HCT116 (cell line): ENCODE results near the gene KCNK15. TPM values are rescaled to one million over a fixed set of nuclear protein-coding genes. Genes with fewer than 3 reads are reported as not detected.

ENCODE experiments used
- ATAC-seq: fragments of 200-7000 bp; cut with Tn5 transposase; 2 replicates; pipeline ENCODE4 v1.9.1; 2020; ENCODE audit warnings: mild to moderate bottlenecking, moderate library complexity
- BruUV-seq: library from RNA; stranded (reverse); fragments of 400-500 nt; replicated peaks from 2 replicates; lab custom pipeline; 2021; lab: Mats Ljungman, UMichigan
- CTCF ChIA-PET: fragments of 300-600 bp; sonication (Branson Sonifier 250); formaldehyde crosslinking; loops from one replicate; lab custom pipeline; 2021; ENCODE audit warnings: antibody characterized with exemption; lab: Charles Lee
- POLR2A ChIA-PET: fragments of 300-600, 350-600 bp; sonication (Branson Sonifier 250); formaldehyde crosslinking; loops from one replicate; lab custom pipeline; 2021; ENCODE audit warnings: antibody characterized with exemption; lab: Charles Lee
- RAD21 ChIA-PET, 2 experiments: fragments of 300-600 bp; sonication (Branson Sonifier 250); formaldehyde crosslinking; loops; one replicate each; lab custom pipeline; 2023; ENCODE audit warnings: low total read pairs in 2 of 2; ENCODE audit not compliant: uncharacterized antibody in 2 of 2, unreplicated experiment in 2 of 2, low non-redundant PET in 1 of 2; lab: Charles Lee
- DNase-seq: peaks from one replicate; pipeline ENCODE4 v3.0.0-alpha.2; 2010; ENCODE audit warnings: low read depth, low spot score
- H2AFZ ChIP-seq: fragments of 200-600 bp; shearing (Covaris generic), sonication (generic); 2 replicates; pipeline ENCODE4 v1.6.1; 2017; ENCODE audit warnings: low read depth, mixed run types, mixed read lengths, antibody characterized with exemption, low read length; ENCODE audit not compliant: poor library complexity, severe bottlenecking
- H3K27ac ChIP-seq: 2 replicates; pipeline ENCODE4 v1.5.1; 2012; ENCODE audit warnings: low read depth, low read length
- H3K27me3 ChIP-seq: fragments of 200-600 bp; sonication (generic); 2 replicates; pipeline ENCODE4 v1.6.1; 2016; ENCODE audit warnings: mixed run types, low read length, mixed read lengths; ENCODE audit not compliant: insufficient read depth
- H3K36me3 ChIP-seq, 2 experiments: fragments of 200-500 bp in 1 of 2; fragments of 200-600 bp in 1 of 2; sonication (Bioruptor generic) in 1 of 2; sonication (generic) in 1 of 2; 2 replicates each; pipeline versions ENCODE4 v1.5.1 to v1.6.1; 2014 to 2016; ENCODE audit warnings: low read length in 2 of 2, inconsistent platforms in 1 of 2, mixed read lengths in 1 of 2, mixed run types in 1 of 2; ENCODE audit not compliant: insufficient read depth in 2 of 2, control insufficient read depth in 1 of 2
- H3K4me1 ChIP-seq, 2 experiments: fragments of 200-600 bp in 1 of 2; sonication (generic) in 1 of 2; 2 replicates each; pipeline versions ENCODE4 v1.5.1 to v1.6.1; 2012 to 2017; ENCODE audit warnings: low read length in 2 of 2, inconsistent platforms in 1 of 2, mild to moderate bottlenecking in 1 of 2, mixed read lengths in 1 of 2, mixed run types in 1 of 2, moderate library complexity in 1 of 2; ENCODE audit not compliant: insufficient read depth in 2 of 2, control insufficient read depth in 1 of 2
- H3K4me2 ChIP-seq: fragments of 200-600 bp; sonication (generic); 2 replicates; pipeline ENCODE4 v1.6.1; 2017; ENCODE audit warnings: mixed run types, low read length, mixed read lengths
- H3K4me3 ChIP-seq, 2 experiments: fragments of 200-600 bp in 1 of 2; sonication (generic) in 1 of 2; replicated peaks in 1 of 2; 2 replicates each; pipeline ENCODE4 v1.5.1; 2011 to 2016; ENCODE audit warnings: low read length in 2 of 2, control low read depth in 1 of 2, low read depth in 1 of 2, mild to moderate bottlenecking in 1 of 2, mixed read lengths in 1 of 2, mixed run types in 1 of 2
- H3K79me2 ChIP-seq: fragments of 200-600 bp; sonication (generic); 2 replicates; pipeline ENCODE4 v1.6.1; 2017; ENCODE audit warnings: mild to moderate bottlenecking, mixed run types, low read length, moderate library complexity, mixed read lengths; ENCODE audit not compliant: insufficient read depth
- H3K9ac ChIP-seq: fragments of 200-600 bp; sonication (generic); 2 replicates; pipeline ENCODE4 v1.6.1; 2016; ENCODE audit warnings: low read length, mixed read lengths
- H3K9me2 ChIP-seq: fragments of 200-600 bp; sonication (generic), shearing (Covaris generic); 2 replicates; pipeline ENCODE4 v1.6.1; 2017; ENCODE audit warnings: mixed run types, mild to moderate bottlenecking, moderate library complexity; ENCODE audit not compliant: insufficient read depth
- H3K9me3 ChIP-seq, 2 experiments: fragments of 200-500 bp in 1 of 2; fragments of 200-600 bp in 1 of 2; sonication (Bioruptor generic) in 1 of 2; sonication (generic) in 1 of 2; 2 replicates each; pipeline ENCODE4 v1.6.1; 2014 to 2017; ENCODE audit warnings: low read length in 2 of 2, mixed read lengths in 2 of 2, inconsistent platforms in 1 of 2, low read depth in 1 of 2, mild to moderate bottlenecking in 1 of 2, mixed run types in 1 of 2, moderate library complexity in 1 of 2; ENCODE audit not compliant: control insufficient read depth in 1 of 2, insufficient read depth in 1 of 2
- H4K20me1 ChIP-seq: fragments of 200-600 bp; sonication (generic), shearing (Covaris generic); 2 replicates; pipeline ENCODE4 v1.6.1; 2017; ENCODE audit warnings: mixed run types, mild to moderate bottlenecking, moderate library complexity; ENCODE audit not compliant: insufficient read depth
- CBX3 ChIP-seq: IDR thresholded peaks from 2 replicates; pipeline ENCODE4 v1.6.1; 2012; ENCODE audit warnings: low read depth
- EGR1 ChIP-seq: IDR thresholded peaks from 2 replicates; pipeline ENCODE4 v1.6.1; 2012; ENCODE audit warnings: low read depth
- EZH2phosphoT487 ChIP-seq: fragments of 200-600 bp; IDR thresholded peaks from 2 replicates; pipeline ENCODE4 v1.6.1; 2018; ENCODE audit warnings: antibody characterized with exemption, borderline replicate concordance
- JUND ChIP-seq: IDR thresholded peaks from 2 replicates; pipeline ENCODE4 v1.6.1; 2012
- POLR2A ChIP-seq: IDR thresholded peaks from 2 replicates; pipeline ENCODE4 v1.7.0; 2011; ENCODE audit warnings: borderline replicate concordance; ENCODE audit not compliant: insufficient read depth, insufficient read length; ENCODE audit errors: extremely low read depth
- POLR2AphosphoS5 ChIP-seq: IDR thresholded peaks from 2 replicates; pipeline ENCODE4 v1.6.1; 2011; ENCODE audit warnings: mild to moderate bottlenecking, low read depth, low read length, moderate library complexity
- RAD21 ChIP-seq: IDR thresholded peaks from 2 replicates; pipeline ENCODE4 v1.6.1; 2012; ENCODE audit warnings: low read depth, mild to moderate bottlenecking
- SIN3A ChIP-seq: IDR thresholded peaks from 2 replicates; pipeline ENCODE4 v1.6.1; 2012; ENCODE audit warnings: low read depth
- SP1 ChIP-seq: IDR thresholded peaks from 2 replicates; pipeline ENCODE4 v1.6.1; 2012; ENCODE audit warnings: low read depth
- SRF ChIP-seq: IDR thresholded peaks from 2 replicates; pipeline ENCODE4 v1.6.1; 2012; ENCODE audit warnings: low read depth
- TCF7L2 ChIP-seq: IDR thresholded peaks from 2 replicates; pipeline ENCODE4 v1.7.0; 2011; ENCODE audit warnings: borderline replicate concordance, inconsistent platforms; ENCODE audit not compliant: insufficient read depth, insufficient read length; ENCODE audit errors: extremely low read depth
- YY1 ChIP-seq: IDR thresholded peaks from 2 replicates; pipeline ENCODE4 v1.6.1; 2011; ENCODE audit warnings: low read length, low read depth, moderate library complexity, mild to moderate bottlenecking; ENCODE audit not compliant: insufficient replicate concordance; ENCODE audit errors: extremely low read depth
- ZFX ChIP-seq: fragments of 450-650 bp; IDR thresholded peaks from 2 replicates; pipeline ENCODE4 v1.6.1; 2017
- ZNF274 ChIP-seq: fragments of 200-500 bp; sonication (Bioruptor generic); IDR thresholded peaks from 2 replicates; pipeline ENCODE4 v1.6.1; 2014; ENCODE audit warnings: mild to moderate bottlenecking, low read depth, low read length, inconsistent platforms
- intact Hi-C: fragments of 100-400 bp; cut with micrococcal nuclease; formaldehyde crosslinking; loops from 2 replicates; pipeline ENCODE4 v1.10.0; 2022
- total RNA-seq: library from RNA; stranded (reverse); gene quantifications from one replicate; pipeline ENCODE4 v1.2.1, GENCODE V29; 2021; ENCODE audit not compliant: unreplicated experiment
- TF ChIP-seq, protein P1 (sequence below), 3 experiments: fragments of 200-600 bp in 1 of 3; sonication (generic) in 1 of 3; IDR thresholded peaks in 2 of 3; conservative IDR thresholded peaks in 1 of 3; 2 replicates each; pipeline ENCODE4 v1.5.1; 2012 to 2017; ENCODE audit warnings: low read depth in 2 of 3, low read length in 2 of 3, antibody characterized with exemption in 1 of 3, borderline replicate concordance in 1 of 3, control low read depth in 1 of 3, mild to moderate bottlenecking in 1 of 3, mixed read lengths in 1 of 3, mixed run types in 1 of 3, moderate library complexity in 1 of 3; ENCODE audit not compliant: insufficient read depth in 1 of 3
- TF ChIP-seq, protein P2 (sequence below): IDR thresholded peaks from 2 replicates; pipeline ENCODE4 v1.6.1; 2012

The KCNK15 gene
- total RNA-seq, 1 experiment from 2014 or later: not detected

DNA sequence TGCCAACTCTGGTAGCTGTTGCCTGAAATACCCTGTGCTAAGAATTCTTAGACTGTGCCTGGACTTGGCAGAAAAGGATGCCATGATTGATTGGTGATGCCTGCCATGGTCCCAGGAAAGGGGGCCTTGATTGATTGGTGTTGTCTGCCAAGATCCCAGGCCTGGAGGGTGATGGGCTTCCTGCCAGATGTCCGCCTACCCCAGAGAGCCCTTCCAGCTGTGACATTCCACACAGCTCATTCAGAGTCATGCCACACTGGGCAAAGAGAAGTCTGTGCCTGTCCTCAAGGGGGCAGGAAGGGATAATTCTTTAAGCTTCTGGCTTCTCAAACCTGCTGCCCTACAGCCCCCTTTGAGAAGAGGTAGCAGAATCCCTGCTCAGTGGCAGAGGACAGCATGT, 40.1 kb downstream of the KCNK15 start:
- intact Hi-C loops: no loop called here
- Histone ChIP-seq H3K9me2 (no peaks in the 10 kb centered on the region), H4K20me1 (no peaks in the 10 kb centered on the region), H3K27me3 (peaks cover 51% of the 10 kb centered on the region), H3K9me3 (no peaks in the 10 kb centered on the region), H3K4me2 (no peak overlapping the region), H3K27ac (no peak overlapping the region), H3K4me1 (no peaks in the 10 kb centered on the region), H3K9ac (no peak overlapping the region), H3K36me3 (no peaks in the 10 kb centered on the region), H2AFZ (no peak overlapping the region), H3K79me2 (no peaks in the 10 kb centered on the region), H3K4me3 (no peak overlapping the region)
- TF ChIP-seq EGR1 (no peak), RAD21 (peak; percentile 46)
- TF ChIP-seq, protein P1, sequence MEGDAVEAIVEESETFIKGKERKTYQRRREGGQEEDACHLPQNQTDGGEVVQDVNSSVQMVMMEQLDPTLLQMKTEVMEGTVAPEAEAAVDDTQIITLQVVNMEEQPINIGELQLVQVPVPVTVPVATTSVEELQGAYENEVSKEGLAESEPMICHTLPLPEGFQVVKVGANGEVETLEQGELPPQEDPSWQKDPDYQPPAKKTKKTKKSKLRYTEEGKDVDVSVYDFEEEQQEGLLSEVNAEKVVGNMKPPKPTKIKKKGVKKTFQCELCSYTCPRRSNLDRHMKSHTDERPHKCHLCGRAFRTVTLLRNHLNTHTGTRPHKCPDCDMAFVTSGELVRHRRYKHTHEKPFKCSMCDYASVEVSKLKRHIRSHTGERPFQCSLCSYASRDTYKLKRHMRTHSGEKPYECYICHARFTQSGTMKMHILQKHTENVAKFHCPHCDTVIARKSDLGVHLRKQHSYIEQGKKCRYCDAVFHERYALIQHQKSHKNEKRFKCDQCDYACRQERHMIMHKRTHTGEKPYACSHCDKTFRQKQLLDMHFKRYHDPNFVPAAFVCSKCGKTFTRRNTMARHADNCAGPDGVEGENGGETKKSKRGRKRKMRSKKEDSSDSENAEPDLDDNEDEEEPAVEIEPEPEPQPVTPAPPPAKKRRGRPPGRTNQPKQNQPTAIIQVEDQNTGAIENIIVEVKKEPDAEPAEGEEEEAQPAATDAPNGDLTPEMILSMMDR (IDR thresholded peaks at IDR 0.05 in 2 of 3, conservative IDR thresholded peaks at IDR 0.05 in 1 of 3; ENCODE audit: borderline replicate concordance in 1 of 3, insufficient read depth in 1 of 3, low read depth in 2 of 3, low read length in 2 of 3): peak in 2 of 3 experiments; percentile 7 to 29; a peak in 1 of 6 replicates
- DNase-seq (no peak), ATAC-seq (peak; percentile 69)
- ChIA-PET RAD21 (interaction anchor here in 1 of 2 experiments (0.6 kb wide), 1 partner anchor 77 kb away, joined by 5 read pairs; no protein-coding TSS in a partner anchor), POLR2A (interaction anchor here (0.6 to 1.1 kb wide), 3 partner anchors 18 to 67 kb away, joined by 3 read pairs; no protein-coding TSS in a partner anchor), CTCF (interaction anchor here (0.6 to 1.8 kb wide), 11 partner anchors 15 to 1901 kb away, joined by 3 to 10 read pairs (median 3); partner anchors contain the start of gene PABPC1L)
- BruUV-seq: no TSS peak

DNA sequence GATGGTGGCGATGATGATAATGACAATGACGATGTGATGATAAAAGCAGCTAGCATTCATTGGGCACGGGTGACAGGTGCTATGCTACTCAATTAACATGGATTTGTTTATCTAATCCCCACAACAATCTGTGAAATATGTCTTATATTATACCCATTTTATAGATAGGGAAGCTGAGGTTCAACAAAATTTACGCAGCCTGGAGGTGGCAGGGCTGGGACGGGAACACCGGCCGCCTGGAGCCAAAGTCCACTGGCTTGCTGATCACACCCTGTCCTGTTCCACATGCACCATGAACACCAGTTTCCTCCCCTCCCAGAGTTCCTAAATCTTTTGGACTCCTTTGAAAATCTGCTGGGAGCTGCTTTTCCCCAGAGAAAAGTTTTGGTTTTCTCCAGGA, 41.6 kb downstream of the KCNK15 start:
- TF ChIP-seq EZH2phosphoT487: no peak
- TF ChIP-seq POLR2AphosphoS5: no peak
- no peak for TF ChIP-seq JUND
- TF ChIP-seq CBX3: no peak
- TF ChIP-seq YY1: no peak
- TF ChIP-seq EGR1: no peak
- TF ChIP-seq, protein P2, sequence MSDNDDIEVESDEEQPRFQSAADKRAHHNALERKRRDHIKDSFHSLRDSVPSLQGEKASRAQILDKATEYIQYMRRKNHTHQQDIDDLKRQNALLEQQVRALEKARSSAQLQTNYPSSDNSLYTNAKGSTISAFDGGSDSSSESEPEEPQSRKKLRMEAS: no peak
- no peak for TF ChIP-seq ZNF274
- no peak for TF ChIP-seq SRF
- no peak for TF ChIP-seq ZFX
- TF ChIP-seq POLR2A: no peak
- TF ChIP-seq SIN3A: no peak
- no peak for TF ChIP-seq SP1
- no peak for TF ChIP-seq TCF7L2
- ChIA-PET RAD21 (no interaction called here), POLR2A (no interaction called here), CTCF (no interaction called here)
- Histone ChIP-seq H3K4me1 (no peaks in the 10 kb centered on the region), H3K9me3 (no peaks in the 10 kb centered on the region), H3K4me2 (no peak overlapping the region), H3K27ac (no peak overlapping the region), H2AFZ (no peak overlapping the region), H3K9ac (no peak overlapping the region), H4K20me1 (no peaks in the 10 kb centered on the region), H3K36me3 (no peaks in the 10 kb centered on the region), H3K9me2 (no peaks in the 10 kb centered on the region), H3K27me3 (peaks cover 42% of the 10 kb centered on the region), H3K79me2 (no peaks in the 10 kb centered on the region), H3K4me3 (no peak overlapping the region)
- intact Hi-C loops: no loop called here
- DNase-seq (no peak), ATAC-seq (no peak)
- BruUV-seq: no TSS peak
